SK-N-SH treated with all-trans-retinoic acid at 6 μM for 48 hours (cell line): ENCODE data around the gene ZSCAN2.

Experiments
- BACH2 ChIP-seq: fragments of 250-450 bp; sonication (Bioruptor Pico); IDR thresholded peaks from 2 replicates; pipeline ENCODE4 v1.9.0; 2021; ENCODE audit warnings: mild to moderate bottlenecking, borderline replicate concordance
- ESRRG ChIP-seq: fragments of 250-450 bp; sonication (Bioruptor Pico); IDR thresholded peaks from 2 replicates; pipeline ENCODE4 v1.6.1; 2021; ENCODE audit warnings: mild to moderate bottlenecking
- PPARA ChIP-seq: fragments of 250-450 bp; sonication (Bioruptor Pico); IDR thresholded peaks from 2 replicates; pipeline ENCODE4 v1.5.0; 2020; ENCODE audit warnings: mild to moderate bottlenecking, borderline replicate concordance
- RARB ChIP-seq: fragments of 250-450 bp; sonication (Bioruptor Pico); IDR thresholded peaks from 2 replicates; pipeline ENCODE4 v1.8.0; 2021; ENCODE audit warnings: mild to moderate bottlenecking, moderate library complexity
- SNAI2 ChIP-seq: fragments of 250-450 bp; sonication (Bioruptor Pico); IDR thresholded peaks from 2 replicates; pipeline ENCODE4 v1.5.0; 2020; ENCODE audit warnings: mild to moderate bottlenecking, moderate library complexity
- ZC3H10 ChIP-seq: fragments of 250-450 bp; sonication (Bioruptor Pico); IDR thresholded peaks from 2 replicates; pipeline ENCODE4 v1.5.1; 2021; ENCODE audit warnings: mild to moderate bottlenecking, moderate library complexity
- ZNF565 ChIP-seq: fragments of 450-650 bp; formaldehyde crosslinking; conservative IDR thresholded peaks from 2 replicates; pipeline ENCODE4 v1.5.0; 2020; ENCODE audit warnings: low read depth, mild to moderate bottlenecking, moderate library complexity
- ZNF8 ChIP-seq: fragments of 450-650 bp; formaldehyde crosslinking; IDR thresholded peaks from 2 replicates; pipeline ENCODE4 v1.5.0; 2020; ENCODE audit warnings: mild to moderate bottlenecking, moderate library complexity
- TF ChIP-seq, protein P1 (sequence below): fragments of 250-450 bp; sonication (Bioruptor Pico); IDR thresholded peaks from 2 replicates; pipeline ENCODE4 v1.5.0; 2020; ENCODE audit warnings: mild to moderate bottlenecking, moderate library complexity
- TF ChIP-seq, protein P2 (sequence below): fragments of 250-450 bp; sonication (Bioruptor Pico); IDR thresholded peaks from 2 replicates; pipeline ENCODE4 v1.8.0; 2020; ENCODE audit warnings: mild to moderate bottlenecking, moderate library complexity, borderline replicate concordance

GRCh38 chr15:84658080-84658787 is 57.4 kb downstream of the ZSCAN2 start, which contains the start of gene NMB:
- TF ChIP-seq ZC3H10 (no peak), ZNF565 (CRISPR knock-in tag) (no peak), RARB (CRISPR knock-in tag) (no peak), ZNF8 (CRISPR knock-in tag) (no peak), SNAI2 (CRISPR knock-in tag) (no peak), PPARA (CRISPR knock-in tag) (no peak), BACH2 (no peak), ESRRG (CRISPR knock-in tag) (no peak)
- TF ChIP-seq, protein P1, sequence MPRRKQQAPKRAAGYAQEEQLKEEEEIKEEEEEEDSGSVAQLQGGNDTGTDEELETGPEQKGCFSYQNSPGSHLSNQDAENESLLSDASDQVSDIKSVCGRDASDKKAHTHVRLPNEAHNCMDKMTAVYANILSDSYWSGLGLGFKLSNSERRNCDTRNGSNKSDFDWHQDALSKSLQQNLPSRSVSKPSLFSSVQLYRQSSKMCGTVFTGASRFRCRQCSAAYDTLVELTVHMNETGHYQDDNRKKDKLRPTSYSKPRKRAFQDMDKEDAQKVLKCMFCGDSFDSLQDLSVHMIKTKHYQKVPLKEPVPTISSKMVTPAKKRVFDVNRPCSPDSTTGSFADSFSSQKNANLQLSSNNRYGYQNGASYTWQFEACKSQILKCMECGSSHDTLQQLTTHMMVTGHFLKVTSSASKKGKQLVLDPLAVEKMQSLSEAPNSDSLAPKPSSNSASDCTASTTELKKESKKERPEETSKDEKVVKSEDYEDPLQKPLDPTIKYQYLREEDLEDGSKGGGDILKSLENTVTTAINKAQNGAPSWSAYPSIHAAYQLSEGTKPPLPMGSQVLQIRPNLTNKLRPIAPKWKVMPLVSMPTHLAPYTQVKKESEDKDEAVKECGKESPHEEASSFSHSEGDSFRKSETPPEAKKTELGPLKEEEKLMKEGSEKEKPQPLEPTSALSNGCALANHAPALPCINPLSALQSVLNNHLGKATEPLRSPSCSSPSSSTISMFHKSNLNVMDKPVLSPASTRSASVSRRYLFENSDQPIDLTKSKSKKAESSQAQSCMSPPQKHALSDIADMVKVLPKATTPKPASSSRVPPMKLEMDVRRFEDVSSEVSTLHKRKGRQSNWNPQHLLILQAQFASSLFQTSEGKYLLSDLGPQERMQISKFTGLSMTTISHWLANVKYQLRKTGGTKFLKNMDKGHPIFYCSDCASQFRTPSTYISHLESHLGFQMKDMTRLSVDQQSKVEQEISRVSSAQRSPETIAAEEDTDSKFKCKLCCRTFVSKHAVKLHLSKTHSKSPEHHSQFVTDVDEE (CRISPR knock-in tag) = no peak
- TF ChIP-seq, protein P2, sequence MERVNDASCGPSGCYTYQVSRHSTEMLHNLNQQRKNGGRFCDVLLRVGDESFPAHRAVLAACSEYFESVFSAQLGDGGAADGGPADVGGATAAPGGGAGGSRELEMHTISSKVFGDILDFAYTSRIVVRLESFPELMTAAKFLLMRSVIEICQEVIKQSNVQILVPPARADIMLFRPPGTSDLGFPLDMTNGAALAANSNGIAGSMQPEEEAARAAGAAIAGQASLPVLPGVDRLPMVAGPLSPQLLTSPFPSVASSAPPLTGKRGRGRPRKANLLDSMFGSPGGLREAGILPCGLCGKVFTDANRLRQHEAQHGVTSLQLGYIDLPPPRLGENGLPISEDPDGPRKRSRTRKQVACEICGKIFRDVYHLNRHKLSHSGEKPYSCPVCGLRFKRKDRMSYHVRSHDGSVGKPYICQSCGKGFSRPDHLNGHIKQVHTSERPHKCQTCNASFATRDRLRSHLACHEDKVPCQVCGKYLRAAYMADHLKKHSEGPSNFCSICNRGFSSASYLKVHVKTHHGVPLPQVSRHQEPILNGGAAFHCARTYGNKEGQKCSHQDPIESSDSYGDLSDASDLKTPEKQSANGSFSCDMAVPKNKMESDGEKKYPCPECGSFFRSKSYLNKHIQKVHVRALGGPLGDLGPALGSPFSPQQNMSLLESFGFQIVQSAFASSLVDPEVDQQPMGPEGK (CRISPR knock-in tag) = no peak
